ENCODE data around the gene KAT2B.

The KAT2B gene

GRCh38 chr3:20110826-20111225 is 70.6 kb downstream of the KAT2B start:
- no peak overlapping the region for H3K4me3 ChIP-seq (ENCODE audit: control insufficient read depth, low read depth, low read length)
- no peak for DNase-seq (ENCODE audit: low read depth)
- TF ChIP-seq CTCF (IDR thresholded peaks at IDR 0.05; ENCODE audit: control insufficient read depth, insufficient read depth, low read depth, low read length, missing control alignments): no peak

DNA sequence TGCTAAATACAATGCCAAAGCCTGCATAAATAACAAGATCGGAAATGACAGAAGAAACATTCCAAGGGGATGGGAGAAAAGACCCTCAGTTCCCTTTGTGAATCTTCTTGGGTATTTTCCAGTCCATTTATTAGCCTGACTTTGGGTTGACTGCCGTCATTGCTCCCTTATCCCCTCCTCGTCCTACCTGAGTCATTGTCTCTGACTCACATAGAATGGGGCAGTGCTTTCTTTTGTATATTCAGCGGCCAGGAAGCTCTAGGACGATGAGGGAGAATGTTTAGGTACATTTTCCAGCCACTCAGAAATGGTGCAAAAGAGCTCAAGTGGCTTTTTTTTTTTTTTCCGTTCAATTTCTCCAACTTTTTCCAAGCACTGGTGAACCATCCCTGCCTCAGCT is 71.6 kb downstream of the KAT2B start:
- no peak overlapping the region for H3K4me3 ChIP-seq (ENCODE audit: control insufficient read depth, low read depth, low read length)
- no peak for DNase-seq (ENCODE audit: low read depth)
- no peak for TF ChIP-seq CTCF (IDR thresholded peaks at IDR 0.05; ENCODE audit: control insufficient read depth, insufficient read depth, low read depth, low read length, missing control alignments)

GRCh38 chr3:20121088-20121487 is 80.8 kb downstream of the KAT2B start:
- H3K4me3 ChIP-seq (ENCODE audit: control insufficient read depth, low read depth, low read length): no peak overlapping the region
- no peak for DNase-seq (ENCODE audit: low read depth)
- no peak for TF ChIP-seq CTCF (IDR thresholded peaks at IDR 0.05; ENCODE audit: control insufficient read depth, insufficient read depth, low read depth, low read length, missing control alignments)

DNA sequence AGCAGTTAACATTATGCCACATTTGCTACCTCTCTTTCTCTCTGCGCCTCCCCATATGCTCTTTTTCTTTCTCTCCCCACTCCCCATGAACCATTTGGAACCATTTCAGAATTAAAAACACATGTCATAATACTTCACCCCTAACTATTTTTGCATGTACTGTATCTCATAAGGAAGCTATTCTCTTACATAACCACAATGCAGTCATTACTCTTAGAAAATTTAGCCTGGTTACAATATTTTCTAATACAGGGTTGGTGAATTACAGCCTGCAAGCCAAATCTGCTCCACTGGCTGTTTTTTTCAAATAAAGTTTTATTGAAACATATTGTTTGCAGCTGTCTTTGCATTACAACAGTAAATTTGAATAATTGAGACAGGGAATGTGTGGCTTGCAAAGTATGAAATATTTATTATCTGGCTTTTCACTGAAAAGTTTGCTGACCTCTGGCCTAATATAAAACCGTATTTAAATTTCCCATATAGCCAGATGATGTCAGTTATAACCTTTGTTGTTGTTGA is 82.9 kb downstream of the KAT2B start:
- H3K4me3 ChIP-seq (ENCODE audit: control insufficient read depth, low read depth, low read length): no peak overlapping the region
- peak; percentile 5 for DNase-seq (ENCODE audit: low read depth)
- no peak for TF ChIP-seq CTCF (IDR thresholded peaks at IDR 0.05; ENCODE audit: control insufficient read depth, insufficient read depth, low read depth, low read length, missing control alignments)

DNA sequence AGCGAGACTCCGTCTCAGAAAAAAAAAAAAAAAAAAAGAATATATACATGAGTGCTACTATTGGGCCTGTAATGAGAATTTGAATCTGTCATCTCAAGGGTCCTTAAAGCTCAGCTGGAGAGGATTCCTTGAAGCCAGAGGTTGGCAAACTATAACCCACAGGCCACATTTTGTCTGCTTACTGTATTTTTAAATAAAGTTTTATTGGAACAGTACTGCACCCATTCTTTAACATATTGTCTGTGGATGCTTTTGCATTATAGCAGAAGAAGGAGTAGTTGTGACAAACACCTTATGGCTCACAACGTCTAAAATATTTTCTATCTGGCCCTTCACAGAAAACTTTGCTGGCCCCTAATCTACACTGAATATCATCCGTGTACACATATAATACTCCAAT is 85.0 kb downstream of the KAT2B start:
- H3K4me3 ChIP-seq (ENCODE audit: control insufficient read depth, low read depth, low read length): no peak overlapping the region
- no peak for DNase-seq (ENCODE audit: low read depth)
- no peak for TF ChIP-seq CTCF (IDR thresholded peaks at IDR 0.05; ENCODE audit: control insufficient read depth, insufficient read depth, low read depth, low read length, missing control alignments)

GRCh38 chr3:20125897-20126296 is 85.7 kb downstream of the KAT2B start:
- no peak for TF ChIP-seq CTCF (IDR thresholded peaks at IDR 0.05; ENCODE audit: control insufficient read depth, insufficient read depth, low read depth, low read length, missing control alignments)
- no peak for DNase-seq (ENCODE audit: low read depth)
- H3K4me3 ChIP-seq (ENCODE audit: control insufficient read depth, low read depth, low read length): no peak overlapping the region

DNA sequence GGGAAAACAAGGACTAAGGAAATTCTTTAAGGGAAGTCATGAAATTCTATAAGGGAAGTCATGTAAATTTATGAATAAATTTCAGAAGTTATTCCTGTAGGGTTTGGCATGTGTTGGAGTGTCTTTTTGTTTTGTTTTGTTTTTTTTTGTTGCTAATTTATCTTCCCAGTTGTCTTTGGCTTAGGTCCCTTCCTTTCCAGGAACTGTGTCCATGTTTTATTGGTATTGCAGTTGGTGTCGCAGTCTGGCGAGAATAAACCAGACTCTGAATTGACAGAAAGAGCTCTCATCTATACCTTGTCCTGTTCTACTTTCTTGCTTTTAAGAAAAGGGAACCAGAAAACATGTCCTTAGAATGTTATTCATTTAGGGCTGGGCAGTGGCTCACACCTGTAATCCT is 88.1 kb downstream of the KAT2B start:
- DNase-seq (ENCODE audit: low read depth): no peak
- no peak for TF ChIP-seq CTCF (IDR thresholded peaks at IDR 0.05; ENCODE audit: control insufficient read depth, insufficient read depth, low read depth, low read length, missing control alignments)
- H3K4me3 ChIP-seq (ENCODE audit: control insufficient read depth, low read depth, low read length): no peak overlapping the region

All from AG09309 (cell line).